Kidney (tissue), 14 donors: Measurements from ENCODE around the gene PLXDC1. TPM values are rescaled to one million over a fixed set of nuclear protein-coding genes. Genes with fewer than 3 reads are reported as not detected.

Experiments
- DNase-seq, 5 donors: peaks; one replicate each; pipeline ENCODE4 v3.0.0-alpha.2; 2013 to 2020
- FAIRE-seq: peaks from 2 replicates; lab custom pipeline; 2012; peaks lifted over from hg19 to GRCh38; lab: Jason Lieb, UNC
- H3K27ac ChIP-seq, 2 donors: one replicate each; pipeline ENCODE4 v1.7.0; 2013; ENCODE audit warnings: low read depth in 2 of 2, low read length in 2 of 2, inconsistent platforms in 1 of 2
- H3K27me3 ChIP-seq: one replicate; pipeline ENCODE4 v1.7.1; 2013; ENCODE audit warnings: low read length, inconsistent platforms; ENCODE audit not compliant: control insufficient read depth, insufficient read depth
- H3K36me3 ChIP-seq, 3 donors: one replicate each; pipeline versions ENCODE4 v1.7.0 to v1.7.1; 2013; ENCODE audit warnings: low read length in 3 of 3, control low read depth in 1 of 3, inconsistent platforms in 1 of 3; ENCODE audit not compliant: insufficient read depth in 3 of 3, control insufficient read depth in 2 of 3
- H3K4me1 ChIP-seq, 3 donors: one replicate each; pipeline versions ENCODE4 v1.7.0 to v1.7.1; 2013; ENCODE audit warnings: low read length in 3 of 3, inconsistent platforms in 1 of 3, low read depth in 1 of 3; ENCODE audit not compliant: control insufficient read depth in 2 of 3, insufficient read depth in 2 of 3
- H3K4me3 ChIP-seq, 3 donors: one replicate each; pipeline versions ENCODE4 v1.7.0 to v1.8.1; 2013; ENCODE audit warnings: low read length in 3 of 3, control low read depth in 1 of 3, inconsistent platforms in 1 of 3
- H3K9ac ChIP-seq, 3 donors: one replicate each; pipeline versions ENCODE4 v1.7.0 to v1.7.1; 2013; ENCODE audit warnings: low read length in 3 of 3, control low read depth in 1 of 3, inconsistent platforms in 1 of 3
- H3K9me3 ChIP-seq, 3 donors: one replicate each; pipeline versions ENCODE4 v1.7.0 to v1.7.1; 2013; ENCODE audit warnings: low read length in 3 of 3, control low read depth in 1 of 3, inconsistent platforms in 1 of 3; ENCODE audit not compliant: control insufficient read depth in 2 of 3, insufficient read depth in 1 of 3
- intact Hi-C: fragments of 100-400 bp; cut with DNase I; formaldehyde crosslinking; loops from one replicate; pipeline ENCODE4 v1.11.1; 2022
- polyA plus RNA-seq: library from polyadenylated mRNA; stranded (reverse); fragments of 350-450 nt; fragmentation: Illumina TruSeq; extraction: RNeasy Lipid Tissue Mini Kit (QIAGEN cat#74804); gene quantifications from one replicate; pipeline ENCODE4 v1.2.3, GENCODE V29; 2014; ENCODE audit warnings: low read depth, low replicate concordance; ENCODE audit not compliant: insufficient read depth
- total RNA-seq: library from RNA; stranded (reverse); fragmentation: NEBNext Ultra II Directional; extraction: Animal tissue kit (Norgen Biotek cat#: 25700); gene quantifications from one replicate; pipeline ENCODE4 v1.2.1, GENCODE V29; 2021
- TF ChIP-seq, protein P1 (sequence below): IDR thresholded peaks from 3 replicates; pipeline ENCODE4 v1.5.1; 2012; ENCODE audit warnings: mild to moderate bottlenecking, moderate library complexity, borderline replicate concordance; ENCODE audit not compliant: insufficient read depth; ENCODE audit errors: extremely low read depth
- donor health status: control.
- donor health status: control.
- donor health status: control.
- donor health status: control.
- donor health status: control.
- donor health status: DM: yes; HTN: yes; CAD: no.
- donor health status: Normal renal cell carcinoma (clear cell type).

Gene PLXDC1
- total and polyA plus RNA-seq, 2 donors from 2014 or later: 4.5 to 11.1 TPM

GRCh38 chr17:39166437-39167335 is 15.2 kb upstream of the PLXDC1 start:
- no peaks in the 10 kb centered on the region for H3K36me3 ChIP-seq
- intact Hi-C loops: no loop called here
- H3K4me3 ChIP-seq: no peak overlapping the region
- H3K27ac ChIP-seq: no peak overlapping the region
- H3K27me3 ChIP-seq: no peaks in the 10 kb centered on the region
- no peak for DNase-seq
- H3K4me1 ChIP-seq: peaks cover 0 to 8% (median 0%) of the 10 kb centered on the region in 3 donors
- TF ChIP-seq, protein P1, sequence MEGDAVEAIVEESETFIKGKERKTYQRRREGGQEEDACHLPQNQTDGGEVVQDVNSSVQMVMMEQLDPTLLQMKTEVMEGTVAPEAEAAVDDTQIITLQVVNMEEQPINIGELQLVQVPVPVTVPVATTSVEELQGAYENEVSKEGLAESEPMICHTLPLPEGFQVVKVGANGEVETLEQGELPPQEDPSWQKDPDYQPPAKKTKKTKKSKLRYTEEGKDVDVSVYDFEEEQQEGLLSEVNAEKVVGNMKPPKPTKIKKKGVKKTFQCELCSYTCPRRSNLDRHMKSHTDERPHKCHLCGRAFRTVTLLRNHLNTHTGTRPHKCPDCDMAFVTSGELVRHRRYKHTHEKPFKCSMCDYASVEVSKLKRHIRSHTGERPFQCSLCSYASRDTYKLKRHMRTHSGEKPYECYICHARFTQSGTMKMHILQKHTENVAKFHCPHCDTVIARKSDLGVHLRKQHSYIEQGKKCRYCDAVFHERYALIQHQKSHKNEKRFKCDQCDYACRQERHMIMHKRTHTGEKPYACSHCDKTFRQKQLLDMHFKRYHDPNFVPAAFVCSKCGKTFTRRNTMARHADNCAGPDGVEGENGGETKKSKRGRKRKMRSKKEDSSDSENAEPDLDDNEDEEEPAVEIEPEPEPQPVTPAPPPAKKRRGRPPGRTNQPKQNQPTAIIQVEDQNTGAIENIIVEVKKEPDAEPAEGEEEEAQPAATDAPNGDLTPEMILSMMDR: no peak
- no peak overlapping the region for H3K9ac ChIP-seq
- FAIRE-seq: no peak
- H3K9me3 ChIP-seq: no peaks in the 10 kb centered on the region

- DNase-seq: no peak
- Histone ChIP-seq H3K9ac (peak within 1 kb of the TSS; percentile 26 to 53 (median 48)), H3K27ac (no peak within 1 kb of the TSS), H3K9me3 (no peaks in the 10 kb centered on the region), H3K4me3 (peak within 1 kb of the TSS; percentile 60 to 76 (median 63)), H3K27me3 (no peaks in the 10 kb centered on the region), H3K36me3 (no peaks in the 10 kb centered on the region), H3K4me1 (peaks cover 0 to 8% (median 0%) of the 10 kb centered on the region in 3 donors)
- intact Hi-C loops: no loop called here
- no peak for FAIRE-seq
- TF ChIP-seq, protein P1: no peak
Measured at GRCh38 chr17:39165841-39166349, 14.5 kb upstream of the PLXDC1 start, which contains the start of gene ARL5C. Gene ARL5C (minus strand): TSS chr17:39166161. CDS start chr17:39165760, 401 bp downstream.

- intact Hi-C loops: no loop called here
- H3K4me3 ChIP-seq: peak overlapping the region; percentile 60 to 76 (median 63)
- FAIRE-seq (no peak), DNase-seq (peak in 1 of 5 donors; percentile 25)
- no peak overlapping the region for H3K27ac ChIP-seq
- H3K4me1 ChIP-seq: peaks cover 0 to 8% (median 0%) of the 10 kb centered on the region in 3 donors
- H3K9me3 ChIP-seq: no peaks in the 10 kb centered on the region
- H3K9ac ChIP-seq: peak overlapping the region; percentile 26 to 53 (median 48)
- TF ChIP-seq, protein P1: no peak
- no peaks in the 10 kb centered on the region for H3K36me3 ChIP-seq
- no peaks in the 10 kb centered on the region for H3K27me3 ChIP-seq
Measured at GRCh38 chr17:39165178-39165840, 13.9 kb upstream of the PLXDC1 start.
